ENCODE results near the gene OR52E1.

Gene OR52E1

GRCh38 chr11:5071799-5072198, 2.4 kb downstream of the OR52E1 start:
- H2AFZ ChIP-seq (ENCODE audit: low read length) = no peak overlapping the region
- no peak for TF ChIP-seq EZH2phosphoT487 (IDR thresholded peaks at IDR 0.05; ENCODE audit: low read length)
- no peak for TF ChIP-seq CTCF (IDR thresholded peaks at IDR 0.05; ENCODE audit: low read length)
- TF ChIP-seq EZH2 (optimal IDR thresholded peaks at IDR 0.05; ENCODE audit: low read depth, low read length) = no peak
- no peaks in the 10 kb centered on the region for H3K36me3 ChIP-seq (replicated peaks; ENCODE audit: insufficient read depth, low read length)
- H3K79me2 ChIP-seq (ENCODE audit: low read length) = no peaks in the 10 kb centered on the region
- DNase-seq = no peak
- H3K4me3 ChIP-seq (ENCODE audit: low read length) = no peak overlapping the region
- no peak overlapping the region for H3K9ac ChIP-seq (ENCODE audit: low read length)
- H3K4me2 ChIP-seq (ENCODE audit: low read depth, low read length) = no peak overlapping the region
- H3K27ac ChIP-seq (ENCODE audit: low read length) = no peak overlapping the region
- no peaks in the 10 kb centered on the region for H3K27me3 ChIP-seq (replicated peaks; ENCODE audit: insufficient read depth, low read length)
- H3K4me1 ChIP-seq (ENCODE audit: low read length) = no peaks in the 10 kb centered on the region
- no peaks in the 10 kb centered on the region for H4K20me1 ChIP-seq (ENCODE audit: insufficient read depth, low read length)
- H3K9me3 ChIP-seq (replicated peaks; ENCODE audit: insufficient read depth, low read length) = no peaks in the 10 kb centered on the region
- no peaks in the 10 kb centered on the region for H3F3A ChIP-seq (ENCODE audit: insufficient read depth, low read length)
- H3K9me2 ChIP-seq (replicated peaks; ENCODE audit: insufficient read depth, low read length) = no peaks in the 10 kb centered on the region

- no peaks in the 10 kb centered on the region for H3K27me3 ChIP-seq (replicated peaks; ENCODE audit: insufficient read depth, low read length)
- no peaks in the 10 kb centered on the region for H4K20me1 ChIP-seq (ENCODE audit: insufficient read depth, low read length)
- no peaks in the 10 kb centered on the region for H3K79me2 ChIP-seq (ENCODE audit: low read length)
- no peak overlapping the region for H3K9ac ChIP-seq (ENCODE audit: low read length)
- no peaks in the 10 kb centered on the region for H3K9me3 ChIP-seq (replicated peaks; ENCODE audit: insufficient read depth, low read length)
- H3K36me3 ChIP-seq (replicated peaks; ENCODE audit: insufficient read depth, low read length) = no peaks in the 10 kb centered on the region
- no peaks in the 10 kb centered on the region for H3F3A ChIP-seq (ENCODE audit: insufficient read depth, low read length)
- TF ChIP-seq EZH2phosphoT487 (IDR thresholded peaks at IDR 0.05; ENCODE audit: low read length) = no peak
- no peak overlapping the region for H2AFZ ChIP-seq (ENCODE audit: low read length)
- H3K27ac ChIP-seq (ENCODE audit: low read length) = no peak overlapping the region
- no peak overlapping the region for H3K4me2 ChIP-seq (ENCODE audit: low read depth, low read length)
- DNase-seq = no peak
- no peaks in the 10 kb centered on the region for H3K4me1 ChIP-seq (ENCODE audit: low read length)
- H3K4me3 ChIP-seq (ENCODE audit: low read length) = no peak overlapping the region
- no peaks in the 10 kb centered on the region for H3K9me2 ChIP-seq (replicated peaks; ENCODE audit: insufficient read depth, low read length)
Observed at GRCh38 chr11:5081405-5081804, 12.0 kb downstream of the OR52E1 start.

GRCh38 chr11:5083602-5084001, 14.2 kb downstream of the OR52E1 start:
- Histone ChIP-seq H3K4me2 (ENCODE audit: low read depth, low read length) (no peak overlapping the region), H3K4me3 (ENCODE audit: low read length) (no peak overlapping the region), H3K9me3 (replicated peaks; ENCODE audit: insufficient read depth, low read length) (no peaks in the 10 kb centered on the region), H3K9me2 (replicated peaks; ENCODE audit: insufficient read depth, low read length) (no peaks in the 10 kb centered on the region), H3K36me3 (replicated peaks; ENCODE audit: insufficient read depth, low read length) (no peaks in the 10 kb centered on the region), H4K20me1 (ENCODE audit: insufficient read depth, low read length) (no peaks in the 10 kb centered on the region), H3K27ac (ENCODE audit: low read length) (no peak overlapping the region), H3K27me3 (replicated peaks; ENCODE audit: insufficient read depth, low read length) (no peaks in the 10 kb centered on the region), H2AFZ (ENCODE audit: low read length) (no peak overlapping the region), H3F3A (ENCODE audit: insufficient read depth, low read length) (no peaks in the 10 kb centered on the region), H3K79me2 (ENCODE audit: low read length) (no peaks in the 10 kb centered on the region), H3K9ac (ENCODE audit: low read length) (no peak overlapping the region), H3K4me1 (ENCODE audit: low read length) (no peaks in the 10 kb centered on the region)
- DNase-seq = no peak
- TF ChIP-seq EZH2 (optimal IDR thresholded peaks at IDR 0.05; ENCODE audit: low read depth, low read length) (no peak), EZH2phosphoT487 (IDR thresholded peaks at IDR 0.05; ENCODE audit: low read length) (no peak), CTCF (IDR thresholded peaks at IDR 0.05; ENCODE audit: low read length) (no peak)

GRCh38 chr11:5088556-5088955, 19.2 kb downstream of the OR52E1 start:
- Histone ChIP-seq H3K36me3 (replicated peaks; ENCODE audit: insufficient read depth, low read length) (no peaks in the 10 kb centered on the region), H3K4me1 (ENCODE audit: low read length) (no peaks in the 10 kb centered on the region), H3K9ac (ENCODE audit: low read length) (no peak overlapping the region), H3K9me2 (replicated peaks; ENCODE audit: insufficient read depth, low read length) (no peaks in the 10 kb centered on the region), H3K27me3 (replicated peaks; ENCODE audit: insufficient read depth, low read length) (no peaks in the 10 kb centered on the region), H3K9me3 (replicated peaks; ENCODE audit: insufficient read depth, low read length) (no peaks in the 10 kb centered on the region), H2AFZ (ENCODE audit: low read length) (no peak overlapping the region), H4K20me1 (ENCODE audit: insufficient read depth, low read length) (no peaks in the 10 kb centered on the region), H3K4me2 (ENCODE audit: low read depth, low read length) (no peak overlapping the region), H3K27ac (ENCODE audit: low read length) (no peak overlapping the region), H3K79me2 (ENCODE audit: low read length) (no peaks in the 10 kb centered on the region), H3K4me3 (ENCODE audit: low read length) (no peak overlapping the region), H3F3A (ENCODE audit: insufficient read depth, low read length) (no peaks in the 10 kb centered on the region)
- DNase-seq = no peak
- TF ChIP-seq EZH2 (optimal IDR thresholded peaks at IDR 0.05; ENCODE audit: low read depth, low read length) (no peak), CTCF (IDR thresholded peaks at IDR 0.05; ENCODE audit: low read length) (no peak), EZH2phosphoT487 (IDR thresholded peaks at IDR 0.05; ENCODE audit: low read length) (no peak)
